WTC11 (cell line): ENCODE data around the gene EXTL1. TPM values are rescaled to one million over a fixed set of nuclear protein-coding genes. Genes with fewer than 3 reads are reported as not detected.

ENCODE experiments used
- ATAC-seq: fragments of 200-7000 bp; cut with Tn5 transposase; 2 replicates; pipeline ENCODE4 v1.10.0; 2021; ENCODE audit warnings: mild to moderate bottlenecking, moderate library complexity
- CTCF ChIA-PET: fragments of 300-600 bp; sonication (Branson Sonifier 250); formaldehyde crosslinking; loops from one replicate; lab custom pipeline; 2021; ENCODE audit warnings: antibody characterized with exemption; lab: Charles Lee
- POLR2A ChIA-PET: fragments of 350-600 bp; sonication (Branson Sonifier 250); formaldehyde crosslinking; loops from one replicate; lab custom pipeline; 2021; ENCODE audit warnings: antibody characterized with exemption; lab: Charles Lee
- DNase-seq: peaks from one replicate; pipeline ENCODE4 v3.0.0; 2021; ENCODE audit warnings: low spot score
- H3K27ac Mint-ChIP-seq: 2 replicates; pipeline ENCODE4 v1.8.0; 2021; ENCODE audit warnings: mixed read lengths
- H3K27me3 Mint-ChIP-seq: 2 replicates; pipeline ENCODE4 v1.8.0; 2021; ENCODE audit warnings: low read depth, mild to moderate bottlenecking, moderate library complexity, mixed read lengths
- H3K36me3 Mint-ChIP-seq: 2 replicates; pipeline ENCODE4 v1.8.0; 2021; ENCODE audit warnings: mixed read lengths
- H3K4me1 Mint-ChIP-seq: 2 replicates; pipeline ENCODE4 v1.8.0; 2022; ENCODE audit warnings: mixed read lengths
- H3K4me3 Mint-ChIP-seq: 2 replicates; pipeline ENCODE4 v1.8.0; 2021; ENCODE audit warnings: mild to moderate bottlenecking, moderate library complexity, mixed read lengths
- H3K9me3 Mint-ChIP-seq: 2 replicates; pipeline ENCODE4 v1.8.0; 2021; ENCODE audit warnings: mixed read lengths
- CREM ChIP-seq: sonication (generic); formaldehyde crosslinking; IDR thresholded peaks from 2 replicates; pipeline ENCODE4 v1.8.1; 2022; ENCODE audit warnings: mild to moderate bottlenecking, missing genetic modification reagents, moderate library complexity
- FOXJ3 ChIP-seq: sonication (generic); formaldehyde crosslinking; IDR thresholded peaks from 2 replicates; pipeline ENCODE4 v1.9.0; 2021; ENCODE audit warnings: missing genetic modification reagents, mild to moderate bottlenecking, borderline replicate concordance
- FOXP1 ChIP-seq: sonication (generic); formaldehyde crosslinking; IDR thresholded peaks from 2 replicates; pipeline ENCODE4 v1.8.0; 2022; ENCODE audit warnings: missing genetic modification reagents, mild to moderate bottlenecking, moderate library complexity, borderline replicate concordance
- IRF2 ChIP-seq: sonication (generic); formaldehyde crosslinking; IDR thresholded peaks from 2 replicates; pipeline ENCODE4 v1.8.0; 2022; ENCODE audit warnings: low read depth, missing genetic modification reagents, borderline replicate concordance
- JAZF1 ChIP-seq: fragments of 250-450 bp; sonication (Bioruptor Pico); IDR thresholded peaks from 2 replicates; pipeline ENCODE4 v1.9.0; 2021; ENCODE audit warnings: moderate library complexity, mild to moderate bottlenecking, inconsistent platforms
- NR3C1 ChIP-seq: sonication (generic); formaldehyde crosslinking; conservative IDR thresholded peaks from 2 replicates; pipeline ENCODE4 v1.8.1; 2023; ENCODE audit warnings: low read depth, mild to moderate bottlenecking, missing genetic modification reagents
- SMAD3 ChIP-seq: sonication (generic); formaldehyde crosslinking; IDR thresholded peaks from 2 replicates; pipeline ENCODE4 v1.8.0; 2022; ENCODE audit warnings: missing genetic modification reagents, mild to moderate bottlenecking, borderline replicate concordance
- ZNF121 ChIP-seq: sonication (generic); formaldehyde crosslinking; IDR thresholded peaks from 2 replicates; pipeline ENCODE4 v1.8.0; 2023; ENCODE audit warnings: missing genetic modification reagents
- ZNF138 ChIP-seq: sonication (generic); formaldehyde crosslinking; conservative IDR thresholded peaks from 2 replicates; pipeline ENCODE4 v1.8.1; 2022; ENCODE audit warnings: mild to moderate bottlenecking, moderate library complexity, missing genetic modification reagents
- ZNF263 ChIP-seq: sonication (generic); formaldehyde crosslinking; IDR thresholded peaks from 2 replicates; pipeline ENCODE4 v1.8.1; 2022; ENCODE audit warnings: low read depth, mild to moderate bottlenecking, moderate library complexity, missing genetic modification reagents
- ZNF416 ChIP-seq: fragments of 250-450 bp; sonication (Bioruptor Pico); IDR thresholded peaks from 2 replicates; pipeline ENCODE4 v1.9.0; 2021; ENCODE audit warnings: mild to moderate bottlenecking, inconsistent platforms
- ZNF671 ChIP-seq: fragments of 250-450 bp; sonication (Bioruptor Pico); IDR thresholded peaks from 2 replicates; pipeline ENCODE4 v1.8.0; 2021; ENCODE audit warnings: mild to moderate bottlenecking
- total RNA-seq: library from RNA; stranded (reverse); gene quantifications from 3 replicates; pipeline ENCODE4 v1.2.3, GENCODE V29; 2021
- TF ChIP-seq, protein P1 (sequence below): sonication (generic); formaldehyde crosslinking; IDR thresholded peaks from 2 replicates; pipeline ENCODE4 v1.8.0; 2022; ENCODE audit warnings: mild to moderate bottlenecking, missing genetic modification reagents
- TF ChIP-seq, protein P2 (sequence below): sonication (generic); formaldehyde crosslinking; conservative IDR thresholded peaks from 2 replicates; pipeline ENCODE4 v1.8.1; 2023; ENCODE audit warnings: mild to moderate bottlenecking, low read depth, missing genetic modification reagents, moderate library complexity
- TF ChIP-seq, protein P3 (sequence below): fragments of 250-450 bp; sonication (Bioruptor Pico); conservative IDR thresholded peaks from 2 replicates; pipeline ENCODE4 v1.9.0; 2021; ENCODE audit warnings: mild to moderate bottlenecking
- TF ChIP-seq, protein P4 (sequence below): sonication (generic); formaldehyde crosslinking; IDR thresholded peaks from 2 replicates; pipeline ENCODE4 v1.8.1; 2022; ENCODE audit warnings: low read depth, missing genetic modification reagents, borderline replicate concordance
- TF ChIP-seq, protein P5 (sequence below): sonication (generic); formaldehyde crosslinking; IDR thresholded peaks from 2 replicates; pipeline ENCODE4 v1.8.1; 2023; ENCODE audit warnings: mild to moderate bottlenecking, missing genetic modification reagents
- TF ChIP-seq, protein P6 (sequence below): fragments of 250-450 bp; sonication (Bioruptor Pico); IDR thresholded peaks from 2 replicates; pipeline ENCODE4 v1.9.0; 2021; ENCODE audit warnings: mild to moderate bottlenecking
- TF ChIP-seq, protein P7 (sequence below): fragments of 250-450 bp; sonication (Bioruptor Pico); IDR thresholded peaks from 2 replicates; pipeline ENCODE4 v1.9.0; 2021; ENCODE audit warnings: moderate library complexity, mild to moderate bottlenecking, inconsistent platforms, borderline replicate concordance
- TF ChIP-seq, protein P8 (sequence below): sonication (generic); formaldehyde crosslinking; IDR thresholded peaks from 2 replicates; pipeline ENCODE4 v1.8.1; 2022; ENCODE audit warnings: mild to moderate bottlenecking, missing genetic modification reagents, moderate library complexity, borderline replicate concordance

The EXTL1 gene
- total RNA-seq, 1 experiment from 2014 or later: 2.1 TPM

DNA sequence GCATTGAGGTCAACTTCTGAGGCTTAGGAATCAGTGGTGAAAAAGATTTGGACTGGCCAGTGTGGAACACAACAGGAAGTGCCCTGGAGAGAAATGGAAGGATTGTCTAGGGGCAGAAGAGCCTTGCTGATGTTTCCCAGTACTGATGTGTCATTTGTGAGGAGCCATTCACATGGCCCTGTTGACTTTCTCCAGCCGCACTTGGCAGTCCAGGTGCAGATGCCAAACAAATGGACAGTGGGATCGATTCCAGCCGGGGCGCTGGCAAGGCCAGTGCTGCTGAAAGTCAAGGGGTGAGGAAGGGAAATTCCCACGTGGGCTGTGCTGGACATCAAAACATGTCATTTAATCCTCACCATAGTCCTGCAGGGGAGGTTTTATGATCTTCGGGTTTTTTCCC lies 50.7 kb downstream of the EXTL1 start (continued):
- TF ChIP-seq, protein P1, sequence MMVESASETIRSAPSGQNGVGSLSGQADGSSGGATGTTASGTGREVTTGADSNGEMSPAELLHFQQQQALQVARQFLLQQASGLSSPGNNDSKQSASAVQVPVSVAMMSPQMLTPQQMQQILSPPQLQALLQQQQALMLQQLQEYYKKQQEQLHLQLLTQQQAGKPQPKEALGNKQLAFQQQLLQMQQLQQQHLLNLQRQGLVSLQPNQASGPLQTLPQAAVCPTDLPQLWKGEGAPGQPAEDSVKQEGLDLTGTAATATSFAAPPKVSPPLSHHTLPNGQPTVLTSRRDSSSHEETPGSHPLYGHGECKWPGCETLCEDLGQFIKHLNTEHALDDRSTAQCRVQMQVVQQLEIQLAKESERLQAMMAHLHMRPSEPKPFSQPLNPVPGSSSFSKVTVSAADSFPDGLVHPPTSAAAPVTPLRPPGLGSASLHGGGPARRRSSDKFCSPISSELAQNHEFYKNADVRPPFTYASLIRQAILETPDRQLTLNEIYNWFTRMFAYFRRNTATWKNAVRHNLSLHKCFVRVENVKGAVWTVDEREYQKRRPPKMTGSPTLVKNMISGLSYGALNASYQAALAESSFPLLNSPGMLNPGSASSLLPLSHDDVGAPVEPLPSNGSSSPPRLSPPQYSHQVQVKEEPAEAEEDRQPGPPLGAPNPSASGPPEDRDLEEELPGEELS (CRISPR knock-in tag): no peak
- TF ChIP-seq FOXP1 (CRISPR knock-in tag) (no peak), ZNF121 (no peak), JAZF1 (CRISPR knock-in tag) (no peak), CREM (no peak)
- TF ChIP-seq, protein P2, sequence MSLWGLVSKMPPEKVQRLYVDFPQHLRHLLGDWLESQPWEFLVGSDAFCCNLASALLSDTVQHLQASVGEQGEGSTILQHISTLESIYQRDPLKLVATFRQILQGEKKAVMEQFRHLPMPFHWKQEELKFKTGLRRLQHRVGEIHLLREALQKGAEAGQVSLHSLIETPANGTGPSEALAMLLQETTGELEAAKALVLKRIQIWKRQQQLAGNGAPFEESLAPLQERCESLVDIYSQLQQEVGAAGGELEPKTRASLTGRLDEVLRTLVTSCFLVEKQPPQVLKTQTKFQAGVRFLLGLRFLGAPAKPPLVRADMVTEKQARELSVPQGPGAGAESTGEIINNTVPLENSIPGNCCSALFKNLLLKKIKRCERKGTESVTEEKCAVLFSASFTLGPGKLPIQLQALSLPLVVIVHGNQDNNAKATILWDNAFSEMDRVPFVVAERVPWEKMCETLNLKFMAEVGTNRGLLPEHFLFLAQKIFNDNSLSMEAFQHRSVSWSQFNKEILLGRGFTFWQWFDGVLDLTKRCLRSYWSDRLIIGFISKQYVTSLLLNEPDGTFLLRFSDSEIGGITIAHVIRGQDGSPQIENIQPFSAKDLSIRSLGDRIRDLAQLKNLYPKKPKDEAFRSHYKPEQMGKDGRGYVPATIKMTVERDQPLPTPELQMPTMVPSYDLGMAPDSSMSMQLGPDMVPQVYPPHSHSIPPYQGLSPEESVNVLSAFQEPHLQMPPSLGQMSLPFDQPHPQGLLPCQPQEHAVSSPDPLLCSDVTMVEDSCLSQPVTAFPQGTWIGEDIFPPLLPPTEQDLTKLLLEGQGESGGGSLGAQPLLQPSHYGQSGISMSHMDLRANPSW (CRISPR knock-in tag): no peak
- TF ChIP-seq, protein P3, sequence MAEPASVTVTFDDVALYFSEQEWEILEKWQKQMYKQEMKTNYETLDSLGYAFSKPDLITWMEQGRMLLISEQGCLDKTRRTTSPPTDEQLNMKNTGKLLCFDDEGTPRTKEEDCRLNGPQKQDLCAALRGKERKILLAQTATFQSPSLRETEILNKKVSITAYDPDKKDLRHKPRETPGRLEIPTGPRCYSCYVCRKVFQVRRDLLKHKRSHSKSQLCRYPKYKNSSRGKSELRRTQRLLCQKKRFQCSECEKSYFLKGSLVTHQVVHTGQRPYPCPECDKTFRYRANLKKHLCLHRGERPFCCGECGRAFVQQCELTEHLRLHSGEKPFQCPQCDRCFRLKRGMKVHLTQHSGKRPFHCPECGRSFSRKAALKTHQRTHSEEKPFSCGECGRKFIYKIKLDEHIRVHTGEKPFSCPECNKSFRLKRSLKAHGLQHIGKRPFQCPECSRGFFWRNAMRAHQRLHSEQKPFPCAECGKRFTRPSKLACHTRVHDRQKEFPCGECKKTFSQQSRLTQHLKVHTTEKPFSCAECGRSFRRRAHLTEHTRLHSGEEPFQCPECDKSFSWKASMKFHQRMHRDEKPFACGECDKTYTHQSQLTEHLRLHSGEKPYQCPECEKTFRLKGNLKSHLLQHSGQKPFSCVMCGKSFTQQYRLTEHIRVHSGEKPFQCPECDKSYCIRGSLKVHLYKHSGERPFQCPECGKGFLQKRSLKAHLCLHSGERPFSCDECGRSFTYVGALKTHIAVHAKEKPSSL (CRISPR knock-in tag): no peak
- TF ChIP-seq, protein P4, sequence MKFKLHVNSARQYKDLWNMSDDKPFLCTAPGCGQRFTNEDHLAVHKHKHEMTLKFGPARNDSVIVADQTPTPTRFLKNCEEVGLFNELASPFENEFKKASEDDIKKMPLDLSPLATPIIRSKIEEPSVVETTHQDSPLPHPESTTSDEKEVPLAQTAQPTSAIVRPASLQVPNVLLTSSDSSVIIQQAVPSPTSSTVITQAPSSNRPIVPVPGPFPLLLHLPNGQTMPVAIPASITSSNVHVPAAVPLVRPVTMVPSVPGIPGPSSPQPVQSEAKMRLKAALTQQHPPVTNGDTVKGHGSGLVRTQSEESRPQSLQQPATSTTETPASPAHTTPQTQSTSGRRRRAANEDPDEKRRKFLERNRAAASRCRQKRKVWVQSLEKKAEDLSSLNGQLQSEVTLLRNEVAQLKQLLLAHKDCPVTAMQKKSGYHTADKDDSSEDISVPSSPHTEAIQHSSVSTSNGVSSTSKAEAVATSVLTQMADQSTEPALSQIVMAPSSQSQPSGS: no peak
- TF ChIP-seq, protein P5, sequence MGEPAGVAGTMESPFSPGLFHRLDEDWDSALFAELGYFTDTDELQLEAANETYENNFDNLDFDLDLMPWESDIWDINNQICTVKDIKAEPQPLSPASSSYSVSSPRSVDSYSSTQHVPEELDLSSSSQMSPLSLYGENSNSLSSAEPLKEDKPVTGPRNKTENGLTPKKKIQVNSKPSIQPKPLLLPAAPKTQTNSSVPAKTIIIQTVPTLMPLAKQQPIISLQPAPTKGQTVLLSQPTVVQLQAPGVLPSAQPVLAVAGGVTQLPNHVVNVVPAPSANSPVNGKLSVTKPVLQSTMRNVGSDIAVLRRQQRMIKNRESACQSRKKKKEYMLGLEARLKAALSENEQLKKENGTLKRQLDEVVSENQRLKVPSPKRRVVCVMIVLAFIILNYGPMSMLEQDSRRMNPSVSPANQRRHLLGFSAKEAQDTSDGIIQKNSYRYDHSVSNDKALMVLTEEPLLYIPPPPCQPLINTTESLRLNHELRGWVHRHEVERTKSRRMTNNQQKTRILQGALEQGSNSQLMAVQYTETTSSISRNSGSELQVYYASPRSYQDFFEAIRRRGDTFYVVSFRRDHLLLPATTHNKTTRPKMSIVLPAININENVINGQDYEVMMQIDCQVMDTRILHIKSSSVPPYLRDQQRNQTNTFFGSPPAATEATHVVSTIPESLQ (CRISPR knock-in tag): no peak

DNA sequence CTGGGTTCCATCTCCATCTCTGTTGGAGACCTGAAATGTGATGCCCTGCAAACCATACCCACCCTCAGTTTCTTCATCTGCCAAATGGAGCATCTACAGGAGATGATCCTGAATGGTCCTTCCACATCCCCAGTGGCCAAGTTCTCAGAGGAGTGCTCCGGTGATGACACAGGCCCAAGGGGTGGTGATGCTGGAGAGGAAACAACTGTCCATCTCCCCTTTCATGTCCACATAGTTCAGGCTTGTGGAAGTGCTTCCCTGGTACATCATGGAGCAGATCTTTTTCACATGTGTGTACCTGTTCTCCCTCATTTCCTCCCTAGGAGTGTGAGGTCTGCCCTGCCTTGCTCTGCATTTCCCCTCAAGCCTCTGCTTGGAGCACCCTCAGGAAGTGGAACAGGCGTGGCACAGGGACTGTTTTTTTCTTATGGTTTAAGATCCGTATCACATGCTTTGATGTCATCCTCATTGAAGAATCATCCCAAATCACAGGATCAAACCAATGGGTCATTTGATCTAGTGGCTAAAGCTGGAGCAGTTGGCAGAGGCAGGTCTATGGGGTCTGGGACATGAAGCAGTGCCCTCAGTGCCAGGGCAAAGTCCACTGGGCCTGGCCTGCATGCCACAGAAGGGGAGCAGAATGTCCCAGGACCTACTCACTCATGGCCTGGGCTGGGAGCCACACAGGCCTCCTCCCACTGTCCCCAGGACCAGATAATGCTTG lies 54.0 kb downstream of the EXTL1 start:
- ChIA-PET CTCF (interaction anchor here (0.8 to 1.2 kb wide), 2 partner anchors 102 to 180 kb away, joined by 3 read pairs; partner anchors contain the start of gene CNKSR1), POLR2A (no interaction called here)
- H3K4me1 Mint-ChIP-seq: peaks cover 14% of the 10 kb centered on the region
- no peak overlapping the region for H3K27ac Mint-ChIP-seq
- DNase-seq: no peak
- H3K27me3 Mint-ChIP-seq: no peaks in the 10 kb centered on the region
- H3K9me3 Mint-ChIP-seq: no peaks in the 10 kb centered on the region
- ATAC-seq: no peak
- H3K4me3 Mint-ChIP-seq: no peak overlapping the region
- no peaks in the 10 kb centered on the region for H3K36me3 Mint-ChIP-seq
- TF ChIP-seq NR3C1 (no peak), SMAD3 (CRISPR knock-in tag) (no peak), IRF2 (CRISPR knock-in tag) (no peak), ZNF671 (CRISPR knock-in tag) (no peak), ZNF138 (no peak), ZNF416 (CRISPR knock-in tag) (no peak), ZNF263 (CRISPR knock-in tag) (no peak), FOXJ3 (CRISPR knock-in tag) (no peak)
- TF ChIP-seq, protein P6, sequence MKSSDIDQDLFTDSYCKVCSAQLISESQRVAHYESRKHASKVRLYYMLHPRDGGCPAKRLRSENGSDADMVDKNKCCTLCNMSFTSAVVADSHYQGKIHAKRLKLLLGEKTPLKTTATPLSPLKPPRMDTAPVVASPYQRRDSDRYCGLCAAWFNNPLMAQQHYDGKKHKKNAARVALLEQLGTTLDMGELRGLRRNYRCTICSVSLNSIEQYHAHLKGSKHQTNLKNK (CRISPR knock-in tag): no peak
- TF ChIP-seq, protein P7, sequence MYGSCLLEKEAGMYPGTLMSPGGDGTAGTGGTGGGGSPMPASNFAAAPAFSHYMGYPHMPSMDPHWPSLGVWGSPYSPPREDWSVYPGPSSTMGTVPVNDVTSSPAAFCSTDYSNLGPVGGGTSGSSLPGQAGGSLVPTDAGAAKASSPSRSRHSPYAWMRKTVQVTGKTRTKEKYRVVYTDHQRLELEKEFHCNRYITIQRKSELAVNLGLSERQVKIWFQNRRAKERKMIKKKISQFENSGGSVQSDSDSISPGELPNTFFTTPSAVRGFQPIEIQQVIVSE (CRISPR knock-in tag): no peak
- TF ChIP-seq, protein P8, sequence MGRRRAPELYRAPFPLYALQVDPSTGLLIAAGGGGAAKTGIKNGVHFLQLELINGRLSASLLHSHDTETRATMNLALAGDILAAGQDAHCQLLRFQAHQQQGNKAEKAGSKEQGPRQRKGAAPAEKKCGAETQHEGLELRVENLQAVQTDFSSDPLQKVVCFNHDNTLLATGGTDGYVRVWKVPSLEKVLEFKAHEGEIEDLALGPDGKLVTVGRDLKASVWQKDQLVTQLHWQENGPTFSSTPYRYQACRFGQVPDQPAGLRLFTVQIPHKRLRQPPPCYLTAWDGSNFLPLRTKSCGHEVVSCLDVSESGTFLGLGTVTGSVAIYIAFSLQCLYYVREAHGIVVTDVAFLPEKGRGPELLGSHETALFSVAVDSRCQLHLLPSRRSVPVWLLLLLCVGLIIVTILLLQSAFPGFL: no peak
- TF ChIP-seq, protein P4: no peak
